GM21367 (cell line): ENCODE results near the gene PTBP1.

Experiments
- ATAC-seq: cut with Tn5 transposase; IDR thresholded peaks from one replicate; pipeline ENCODE4 v1.9.1; 2021; ENCODE audit not compliant: unreplicated experiment

The PTBP1 gene

DNA sequence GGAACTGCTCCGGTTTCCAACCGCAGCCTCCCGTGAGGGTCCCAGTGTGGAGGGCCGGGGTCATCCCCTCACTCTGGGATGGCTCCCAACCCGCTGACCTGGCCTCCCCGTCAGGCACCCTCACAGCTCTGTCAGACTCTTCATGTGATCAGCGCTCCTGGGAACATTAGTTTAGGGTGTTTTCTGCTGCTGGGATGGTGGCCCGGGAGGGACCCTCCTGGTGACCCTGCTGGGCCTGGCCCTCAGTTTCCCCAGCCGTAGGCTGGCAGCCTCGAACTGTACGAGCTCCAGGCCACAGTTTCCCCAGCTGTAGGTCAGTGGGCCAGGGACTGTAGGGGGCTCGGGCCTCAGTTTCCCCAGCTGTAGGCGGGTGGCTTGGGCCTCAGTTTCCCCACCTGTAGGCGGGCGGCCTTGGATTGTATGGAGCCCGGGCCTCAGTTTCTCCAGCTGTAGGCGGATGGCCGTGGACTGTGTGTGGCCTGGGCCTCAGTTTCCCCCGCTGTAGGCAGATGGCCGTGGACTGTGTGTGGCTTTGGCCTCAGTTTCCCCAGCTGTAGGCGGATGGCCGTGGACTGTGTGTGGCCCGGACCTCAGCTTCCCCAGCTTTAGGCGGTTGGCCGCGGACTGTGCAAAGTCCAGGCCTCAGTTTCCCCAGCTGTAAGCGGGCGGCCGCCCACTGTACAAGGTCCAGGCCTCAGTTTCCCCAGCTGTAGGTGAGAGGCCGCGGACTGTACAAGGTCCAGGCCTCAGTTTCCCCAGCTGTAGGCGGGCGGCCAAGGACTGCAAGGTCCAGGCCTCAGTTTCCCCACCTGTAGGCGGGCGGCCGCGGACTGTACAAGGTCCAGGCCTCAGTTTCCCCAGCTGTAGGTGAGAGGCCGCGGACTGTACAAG, 1.3 kb upstream of the PTBP1 start:
- no peak for ATAC-seq

DNA sequence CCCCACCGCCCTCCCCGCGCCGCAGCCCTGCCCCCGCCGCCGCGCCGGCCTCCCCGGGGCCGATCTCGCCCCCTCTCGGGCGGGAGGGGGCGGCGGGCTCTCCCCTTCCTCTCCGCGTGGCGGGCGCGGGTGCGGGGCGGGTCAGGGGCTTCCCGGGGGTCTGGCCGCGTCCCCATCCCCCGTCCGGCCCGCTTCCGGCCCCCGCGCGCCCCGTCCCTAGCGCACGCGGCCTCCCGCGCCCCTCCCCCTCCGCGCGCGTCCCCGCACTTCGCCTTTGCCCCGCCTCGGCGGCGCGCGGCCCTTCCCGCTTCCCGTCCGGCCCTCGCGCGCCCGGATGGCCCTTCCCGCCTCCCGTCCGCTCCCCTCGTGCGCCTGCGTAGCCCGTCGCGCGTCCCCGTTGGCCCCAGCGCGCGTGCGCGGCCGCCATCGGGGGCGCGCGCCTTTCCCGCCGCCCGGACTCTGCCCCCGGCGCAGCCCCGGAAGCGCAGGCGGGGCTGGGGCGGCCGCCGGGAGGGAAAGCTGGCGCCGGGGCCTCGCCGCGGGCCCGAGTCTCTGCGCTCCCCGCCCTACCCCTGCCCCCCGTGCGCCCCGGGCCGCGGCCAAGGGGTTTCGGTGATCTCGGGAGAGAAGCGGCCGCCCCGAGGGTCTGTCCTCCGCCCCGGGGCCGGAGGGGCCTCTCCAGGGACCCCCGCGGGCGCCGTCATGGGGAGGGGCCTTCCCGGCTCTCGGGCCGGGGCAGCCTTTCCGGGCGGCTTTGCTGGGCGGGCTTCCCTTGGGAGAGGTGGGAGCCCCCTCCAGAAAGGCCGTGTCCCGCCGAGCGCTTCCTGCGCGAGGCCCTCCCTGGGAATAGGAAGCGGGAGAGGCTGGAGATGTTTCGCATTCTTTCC, 519 bp downstream of the PTBP1 start:
- ATAC-seq: peak; percentile 35

GRCh38 chr19:798415-799075, 1.3 kb downstream of the PTBP1 start:
- ATAC-seq: no peak

- no peak for ATAC-seq
These were observed 2.0 kb downstream of the PTBP1 start for GRCh38 chr19:799076-799881.

DNA sequence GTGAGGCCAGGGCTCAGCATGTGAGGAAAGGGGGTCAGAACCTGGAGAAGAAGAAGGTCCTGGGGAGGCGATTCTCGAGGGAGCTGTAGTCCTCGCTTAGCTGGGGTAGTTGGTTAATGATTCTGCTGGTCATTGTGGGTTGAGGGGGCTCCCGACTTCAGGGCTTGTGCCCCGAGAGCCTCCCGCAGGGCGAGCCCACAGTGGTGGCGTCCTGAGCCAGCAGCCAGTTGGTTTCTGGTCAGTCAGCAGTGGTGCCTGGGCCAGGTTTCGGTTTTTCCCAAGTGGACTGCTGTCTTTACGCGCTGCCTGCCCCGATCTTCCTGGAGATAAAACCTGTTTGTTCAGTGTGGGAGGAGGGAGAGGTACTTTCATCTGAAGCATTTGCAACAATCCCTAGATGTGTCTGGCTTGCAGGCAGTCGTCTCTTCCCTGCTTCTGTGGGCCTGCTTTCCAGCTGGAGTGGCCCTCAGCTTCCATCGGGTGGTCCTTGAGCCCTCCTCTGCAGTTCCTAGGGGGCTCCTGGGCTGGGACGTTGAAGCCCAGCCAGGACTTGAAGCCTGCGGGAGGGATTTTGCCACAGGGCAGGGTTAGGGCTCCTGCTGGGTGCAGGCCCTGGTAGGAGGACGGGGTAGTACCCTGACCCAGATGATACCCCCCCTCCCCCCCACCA, 3.2 kb downstream of the PTBP1 start:
- no peak for ATAC-seq

- no peak for ATAC-seq
These were observed 4.0 kb downstream of the PTBP1 start for GRCh38 chr19:801030-801860.

- no peak for ATAC-seq
These were observed 4.7 kb downstream of the PTBP1 start for GRCh38 chr19:801861-802497.

DNA sequence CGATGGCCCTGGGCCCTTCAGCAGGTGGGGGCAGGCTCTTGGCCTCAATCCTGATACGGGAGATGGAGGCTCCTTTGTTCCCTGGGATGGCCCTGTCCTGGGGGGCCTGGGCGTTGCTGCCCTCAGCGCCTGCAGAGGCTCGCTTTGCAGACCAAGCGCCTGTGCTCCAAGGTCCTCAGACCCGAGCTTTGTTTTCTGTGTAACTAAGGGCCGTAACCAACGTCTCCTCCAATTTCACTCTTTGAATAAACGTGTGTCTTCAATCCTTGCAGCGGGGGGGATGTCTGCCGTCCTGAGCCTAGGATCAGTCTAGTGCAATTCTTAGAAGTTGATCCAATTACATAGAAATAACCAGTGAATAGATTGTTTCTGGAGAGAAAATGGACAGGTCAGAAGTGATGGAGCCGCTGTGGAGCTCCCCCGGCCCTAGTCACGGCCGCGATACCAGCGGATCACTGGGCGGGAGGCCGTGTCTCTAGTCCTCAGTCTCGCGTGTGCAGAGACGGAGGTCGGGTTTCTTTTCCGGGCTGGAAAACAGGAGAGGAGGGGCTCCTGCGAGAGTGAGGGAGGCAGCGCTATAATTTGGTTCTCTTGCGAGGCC, 5.3 kb downstream of the PTBP1 start:
- no peak for ATAC-seq

DNA sequence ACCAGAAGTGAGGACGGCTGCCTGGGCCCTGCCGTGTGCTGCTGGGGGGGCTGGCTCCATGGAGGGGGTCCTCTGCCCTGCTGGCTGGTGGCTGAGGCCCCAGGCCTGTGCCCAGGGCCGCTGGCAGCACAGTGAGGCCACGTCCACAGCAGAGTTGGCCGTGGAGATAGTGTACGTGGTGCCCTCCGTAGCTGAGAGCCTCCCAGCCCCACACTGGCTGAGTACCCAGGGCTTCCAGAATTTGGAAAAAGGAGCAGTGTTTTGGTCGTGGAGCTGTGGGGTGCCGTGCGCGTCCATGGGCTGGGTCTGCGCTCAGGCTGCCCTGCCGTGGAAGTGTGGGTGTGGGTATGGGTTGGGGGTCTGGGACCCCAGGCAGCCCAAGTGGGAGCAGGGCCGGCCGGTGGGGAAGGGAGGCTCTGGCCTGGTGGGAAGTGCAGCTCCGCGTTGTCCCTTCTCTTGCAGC, 5.9 kb downstream of the PTBP1 start:
- ATAC-seq: no peak

- no peak for ATAC-seq
These were observed 6.6 kb downstream of the PTBP1 start for GRCh38 chr19:803686-804418.

DNA sequence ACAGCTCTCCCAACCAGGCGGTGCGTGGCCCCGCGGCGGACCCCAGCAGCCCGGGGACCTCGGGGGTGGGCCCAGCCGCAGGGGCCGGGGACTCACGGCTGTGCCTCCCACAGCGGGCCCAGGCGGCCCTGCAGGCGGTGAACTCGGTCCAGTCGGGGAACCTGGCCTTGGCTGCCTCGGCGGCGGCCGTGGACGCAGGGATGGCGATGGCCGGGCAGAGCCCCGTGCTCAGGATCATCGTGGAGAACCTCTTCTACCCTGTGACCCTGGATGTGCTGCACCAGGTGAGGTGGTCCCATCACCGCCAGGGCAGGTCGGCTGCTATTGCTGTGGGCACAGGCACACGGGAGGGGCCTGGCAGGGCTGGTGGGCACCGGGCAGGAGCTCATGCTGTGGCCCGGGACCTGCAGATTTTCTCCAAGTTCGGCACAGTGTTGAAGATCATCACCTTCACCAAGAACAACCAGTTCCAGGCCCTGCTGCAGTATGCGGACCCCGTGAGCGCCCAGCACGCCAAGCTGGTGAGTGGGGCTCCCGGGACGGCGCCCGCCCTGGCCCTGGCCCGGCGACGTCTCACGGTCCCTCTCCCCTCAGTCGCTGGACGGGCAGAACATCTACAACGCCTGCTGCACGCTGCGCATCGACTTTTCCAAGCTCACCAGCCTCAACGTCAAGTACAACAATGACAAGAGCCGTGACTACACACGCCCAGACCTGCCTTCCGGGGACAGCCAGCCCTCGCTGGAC, 7.3 kb downstream of the PTBP1 start:
- ATAC-seq: no peak

DNA sequence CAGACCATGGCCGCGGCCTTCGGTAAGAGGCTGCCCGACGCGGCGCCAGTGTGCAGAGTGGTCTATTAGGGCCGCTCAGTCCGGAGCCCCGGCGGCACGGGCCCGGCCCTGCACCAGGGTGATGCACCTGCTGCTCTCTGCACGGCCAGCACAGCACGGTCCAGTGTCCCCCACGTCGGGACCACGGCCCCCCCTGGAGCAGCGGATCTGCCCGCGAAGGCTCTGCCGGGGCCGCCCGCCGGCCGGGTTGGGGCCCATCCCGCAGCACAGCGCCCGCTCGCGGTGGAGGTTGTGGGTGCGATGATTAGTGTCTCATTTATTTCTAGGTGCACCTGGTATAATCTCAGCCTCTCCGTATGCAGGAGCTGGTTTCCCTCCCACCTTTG, 7.9 kb downstream of the PTBP1 start:
- no peak for ATAC-seq

- ATAC-seq: no peak
These were observed 8.6 kb downstream of the PTBP1 start for GRCh38 chr19:805600-806550.

GRCh38 chr19:806815-807421, 9.7 kb downstream of the PTBP1 start:
- no peak for ATAC-seq
